Stimulated activated CD8-positive, alpha-beta memory T cell treated with anti-CD3 and anti-CD28 coated beads, Interleukin-4, amount 100 ng/mL, for 4 hours (primary cell): Measurements from ENCODE around the gene CORO1C.
"Not testable (repeated sequence)": the region's sequence is repeated elsewhere in the genome, so short reads cannot be mapped to it uniquely, and the experiment has no call there.

Experiments
- DNase-seq, 2 donors: peaks; one replicate each; pipeline ENCODE4 v3.0.0-alpha.2; 2020; ENCODE audit warnings: low read depth in 2 of 2, low spot score in 1 of 2

CORO1C gene

DNA sequence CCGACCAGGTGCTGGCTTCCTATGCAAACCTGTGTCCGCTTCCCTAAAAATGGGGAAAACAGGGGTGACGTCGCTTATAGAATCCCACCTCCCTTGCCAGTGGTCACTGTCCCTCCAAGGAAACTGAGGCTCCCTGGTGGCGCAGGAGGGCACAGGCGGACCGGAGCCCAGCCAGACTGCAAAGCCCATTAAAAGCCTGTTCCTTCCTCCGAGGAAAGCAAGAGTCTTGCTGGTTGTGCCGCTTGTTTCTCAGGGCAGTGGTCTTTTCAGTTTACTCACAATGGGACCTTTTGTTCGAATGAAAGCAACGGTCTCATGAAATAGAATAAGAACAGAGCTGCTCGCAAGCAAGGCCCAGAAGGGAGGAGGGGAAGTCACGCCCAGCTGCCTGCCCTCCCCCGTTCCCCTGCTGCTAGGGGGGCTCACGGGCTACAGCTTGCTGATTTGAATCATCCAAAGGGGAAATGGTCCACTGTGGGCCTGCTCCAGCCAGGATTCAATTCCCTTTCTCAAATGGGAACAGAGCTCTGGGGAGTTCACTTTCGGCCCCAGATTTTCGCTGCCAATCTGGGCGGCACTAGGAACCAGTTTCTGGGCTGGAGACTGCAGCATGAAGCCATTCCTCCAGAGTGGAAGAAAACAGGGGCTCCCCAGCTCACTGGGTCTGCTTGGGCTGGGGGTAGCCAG, 93.0 kb downstream of the CORO1C start:
- no peak for DNase-seq

DNA sequence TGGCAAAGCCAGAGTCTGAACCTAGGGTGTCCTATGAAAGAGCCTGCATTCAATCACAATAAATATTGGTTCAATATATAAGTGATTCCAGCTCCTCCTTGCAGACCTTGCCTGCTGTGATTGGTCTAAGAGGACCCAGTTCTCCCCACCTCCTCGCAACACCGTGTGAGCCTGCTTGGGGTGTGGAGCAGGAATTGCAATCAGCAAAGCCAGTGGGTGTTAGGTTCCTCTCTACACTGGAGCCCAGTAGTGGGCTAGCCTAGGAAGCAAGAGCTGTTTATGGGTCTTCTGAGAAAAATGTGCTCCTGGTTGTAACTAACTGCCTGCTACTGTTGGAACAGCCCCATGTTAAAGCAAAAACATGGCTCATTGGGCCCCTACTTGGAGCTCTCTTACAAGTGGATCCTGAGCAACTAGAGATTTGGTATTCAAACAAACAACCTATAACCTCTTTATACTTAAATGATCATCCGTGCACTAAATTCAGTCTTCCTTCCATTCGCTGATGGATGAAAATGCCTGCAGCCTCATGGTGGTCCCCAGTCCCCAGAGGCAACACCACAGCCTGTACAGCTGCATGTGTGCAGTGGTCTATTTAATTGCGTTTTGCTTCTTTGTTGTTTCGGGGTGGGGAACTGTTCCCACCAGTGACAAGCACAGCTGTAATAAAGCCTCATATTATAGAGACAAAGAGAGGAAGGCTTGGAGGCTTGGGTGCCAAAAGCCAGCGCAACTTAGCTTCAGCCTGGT, 93.9 kb downstream of the CORO1C start:
- no peak for DNase-seq

DNA sequence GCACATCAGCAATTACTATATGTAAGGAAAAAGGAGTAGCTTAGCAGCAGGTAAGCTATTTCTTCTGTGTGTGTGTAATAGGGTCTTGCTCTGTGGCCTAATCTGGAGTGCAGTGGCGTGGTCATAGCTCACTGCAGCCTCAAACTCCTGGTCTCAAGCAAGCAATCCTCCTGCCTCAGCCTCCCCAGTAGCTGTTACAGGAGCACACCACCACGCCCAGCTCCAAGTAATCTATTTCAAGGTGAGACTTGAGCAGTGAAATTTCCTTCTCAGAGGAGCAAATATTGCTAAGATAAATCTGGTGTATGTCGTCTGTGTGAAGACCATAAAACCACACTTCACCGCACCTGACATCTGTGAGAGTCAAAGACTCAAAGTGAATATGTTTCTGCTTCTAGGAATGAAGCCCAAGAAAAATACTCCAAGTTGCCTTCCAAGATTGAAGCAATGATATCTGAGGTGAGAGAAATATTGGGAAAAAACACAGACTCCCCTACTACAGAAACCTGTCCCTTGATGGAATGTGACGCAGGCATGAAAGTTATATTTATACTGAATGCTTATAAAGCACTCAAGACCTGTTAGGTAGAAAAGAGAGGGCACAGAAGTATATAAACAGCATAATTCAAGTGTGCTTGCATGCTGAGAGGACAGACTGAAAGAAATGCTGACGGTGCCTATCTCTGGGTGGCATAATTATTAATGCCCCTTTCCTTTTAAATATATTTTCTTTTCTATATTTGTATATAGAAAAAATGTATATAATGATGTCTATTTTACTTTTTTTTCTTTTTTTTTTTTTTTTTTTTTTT, 95.1 kb downstream of the CORO1C start:
- no peak for DNase-seq

DNA sequence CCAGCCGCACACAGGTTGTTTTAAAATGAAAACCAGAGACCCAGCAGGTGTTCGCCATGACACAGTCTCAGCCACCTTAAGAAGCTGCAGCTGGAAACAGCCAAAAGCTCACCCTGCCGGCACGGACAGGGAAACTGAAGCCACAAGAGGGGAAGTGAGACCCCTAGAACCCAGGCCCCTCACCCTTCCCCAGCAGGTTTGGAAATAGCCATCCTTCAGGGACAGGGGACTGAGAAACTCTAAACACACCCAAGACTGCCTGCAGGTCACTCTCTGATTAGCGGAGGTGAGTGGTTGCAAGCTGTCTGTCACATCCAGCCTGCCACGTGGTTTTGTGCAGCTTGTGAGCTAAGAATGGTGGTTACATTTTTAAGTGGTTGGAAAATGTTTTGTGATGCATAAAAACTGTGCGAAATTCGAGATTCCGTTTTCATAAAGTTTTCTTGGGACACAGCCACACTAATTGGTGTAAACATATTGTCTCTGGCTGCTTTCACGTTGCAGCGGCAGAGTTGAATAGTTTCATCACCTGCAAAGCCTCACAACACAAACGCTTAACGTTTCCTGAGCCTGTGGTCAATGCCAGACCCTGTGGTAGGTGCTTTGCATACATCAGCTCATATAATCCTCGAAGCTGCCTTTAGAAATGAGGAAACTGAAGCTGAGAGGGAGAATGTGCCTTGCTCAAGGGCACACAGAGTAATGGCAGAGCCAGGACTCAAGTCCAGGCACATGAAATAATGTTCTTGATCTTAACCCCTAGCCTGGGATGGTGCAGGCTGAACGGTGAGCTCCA, 95.9 kb downstream of the CORO1C start:
- DNase-seq, result no peak

DNA sequence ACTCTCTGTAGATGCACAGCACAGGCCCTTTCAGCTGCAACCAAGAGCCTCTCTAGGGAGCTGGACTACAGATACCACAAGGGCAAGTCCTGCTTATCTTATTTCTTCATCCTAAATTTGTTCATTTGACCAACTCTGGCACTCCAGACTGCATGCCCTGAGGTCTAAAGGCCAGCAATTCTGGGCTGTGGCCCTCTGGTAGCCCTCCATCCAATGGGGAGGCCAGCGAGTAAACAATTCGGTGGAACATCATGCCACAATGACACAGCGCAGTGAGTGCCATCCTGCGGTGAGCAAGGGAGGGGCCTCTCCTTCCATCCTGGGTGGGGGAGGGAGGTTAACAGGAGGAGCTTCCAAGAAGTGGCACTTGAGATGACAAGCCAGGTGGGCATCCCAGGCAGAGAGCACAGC, 97.0 kb downstream of the CORO1C start:
- DNase-seq, result no peak

DNA sequence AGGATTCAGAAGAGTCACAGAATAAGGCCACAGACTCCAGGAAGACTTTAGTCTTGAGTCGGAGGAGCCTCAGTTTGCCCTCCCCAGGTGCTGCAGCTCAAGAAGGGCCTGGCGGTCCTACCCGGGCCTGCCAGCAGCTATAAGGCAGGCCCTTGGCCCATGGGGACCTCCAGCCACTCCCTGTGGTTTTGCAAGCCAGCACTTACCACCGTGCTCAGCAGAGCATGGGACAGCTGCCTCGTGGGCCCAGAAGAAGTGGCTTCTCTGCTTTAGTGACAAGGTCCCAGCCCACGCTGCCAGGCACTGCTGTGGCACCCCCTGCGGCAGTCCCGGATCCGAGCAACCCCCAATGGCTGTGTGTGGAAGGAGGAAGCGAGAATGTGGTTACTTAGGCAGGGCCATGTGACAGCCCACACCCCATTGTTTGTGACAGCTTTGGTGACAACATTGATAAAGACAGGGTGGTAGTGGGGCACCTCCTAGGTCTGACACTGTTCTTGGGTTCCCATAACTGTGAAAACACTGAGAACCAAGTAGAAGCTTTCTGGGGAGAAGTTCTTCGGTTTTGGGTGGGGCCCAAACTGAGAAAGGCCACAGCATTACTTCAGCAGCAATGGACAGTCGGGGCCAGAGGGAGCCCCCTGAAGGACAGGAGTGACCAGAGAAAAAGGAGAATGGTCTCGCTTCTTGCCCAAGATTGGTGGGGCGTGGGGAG, 97.6 kb downstream of the CORO1C start, which contains the start of gene SELPLG:
Gene SELPLG, minus strand, starts transcription at position 361 of the 715 bp plus-strand sequence. CDS start 9,587 bp downstream, outside the sequence.
- peak; percentile 63 to 81 for DNase-seq

DNA sequence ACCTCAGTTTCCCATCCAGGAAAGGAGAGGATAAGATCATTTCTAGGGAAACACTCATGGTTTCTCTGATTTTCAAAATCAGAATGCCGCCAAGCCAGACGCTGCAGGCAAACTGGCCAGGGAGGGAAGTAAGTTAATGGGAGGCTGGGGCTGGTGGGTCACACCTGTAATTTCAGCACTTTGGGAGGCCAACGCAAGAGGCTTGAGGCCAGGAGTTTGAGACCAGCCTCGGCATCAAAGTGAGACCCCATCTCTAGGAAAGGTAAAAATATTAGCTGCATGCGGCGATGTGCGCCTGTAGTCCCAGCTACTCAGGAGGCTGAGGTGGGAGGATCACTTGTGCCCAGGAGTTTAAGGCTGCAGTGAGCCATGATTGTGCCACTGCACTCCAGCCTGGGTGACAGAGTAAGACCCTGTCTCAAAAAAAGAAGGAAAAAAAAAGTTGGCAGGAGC, 98.2 kb downstream of the CORO1C start:
- no peak for DNase-seq

DNA sequence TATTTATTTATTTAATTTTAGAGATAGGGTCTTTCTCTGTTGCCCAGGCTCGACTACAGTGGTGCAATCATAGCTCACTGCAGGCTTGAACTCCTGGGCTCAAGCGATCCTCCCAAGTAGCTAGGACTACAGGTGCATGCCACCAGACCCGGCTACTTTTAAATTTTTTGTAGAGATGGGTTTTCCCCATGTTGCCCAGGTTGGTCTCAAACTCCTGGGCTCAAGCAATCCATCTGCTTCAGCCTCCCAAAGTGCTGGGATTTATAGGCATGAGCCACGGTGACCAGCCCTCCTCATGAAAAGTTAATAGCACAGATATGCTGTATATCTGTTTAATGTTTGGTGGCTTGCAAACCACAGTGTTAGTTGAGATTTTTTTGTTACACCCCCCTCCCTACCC, 100.1 kb downstream of the CORO1C start:
- not testable (repeated sequence) for DNase-seq

DNA sequence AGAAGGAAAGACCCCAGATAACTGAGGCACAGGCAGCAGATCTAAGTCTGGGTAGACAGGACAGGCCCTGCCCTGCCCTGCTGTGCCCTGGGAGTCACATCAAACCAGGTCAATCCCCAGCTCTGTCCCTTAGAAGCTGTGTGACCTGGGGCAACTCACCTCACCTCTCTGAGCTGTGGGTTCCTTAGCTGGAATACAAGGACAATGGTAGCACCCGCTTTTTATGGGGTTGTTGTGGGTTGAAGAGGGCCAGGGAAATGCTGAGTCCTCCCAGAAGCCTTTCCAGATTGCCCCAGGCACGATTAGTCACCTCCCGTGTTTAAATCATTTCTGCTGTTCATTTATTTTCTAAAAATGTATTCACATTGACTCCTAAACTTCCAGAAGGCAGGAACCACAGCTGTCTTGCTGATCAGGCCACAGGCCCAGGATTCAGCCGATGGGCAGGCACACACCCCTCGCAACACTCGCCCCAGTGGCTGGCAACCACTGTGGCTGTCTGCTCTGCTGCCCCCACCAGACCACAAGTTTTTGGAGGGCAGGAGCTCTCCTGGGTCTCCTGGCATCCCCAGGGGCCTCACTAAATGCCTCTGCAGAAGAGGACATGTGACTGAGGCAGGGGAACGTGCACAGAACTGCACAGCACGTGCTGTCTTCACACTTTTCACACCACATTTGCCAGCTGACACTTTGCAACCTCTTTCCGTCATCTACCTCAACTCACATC, 100.7 kb downstream of the CORO1C start:
- no peak for DNase-seq

DNA sequence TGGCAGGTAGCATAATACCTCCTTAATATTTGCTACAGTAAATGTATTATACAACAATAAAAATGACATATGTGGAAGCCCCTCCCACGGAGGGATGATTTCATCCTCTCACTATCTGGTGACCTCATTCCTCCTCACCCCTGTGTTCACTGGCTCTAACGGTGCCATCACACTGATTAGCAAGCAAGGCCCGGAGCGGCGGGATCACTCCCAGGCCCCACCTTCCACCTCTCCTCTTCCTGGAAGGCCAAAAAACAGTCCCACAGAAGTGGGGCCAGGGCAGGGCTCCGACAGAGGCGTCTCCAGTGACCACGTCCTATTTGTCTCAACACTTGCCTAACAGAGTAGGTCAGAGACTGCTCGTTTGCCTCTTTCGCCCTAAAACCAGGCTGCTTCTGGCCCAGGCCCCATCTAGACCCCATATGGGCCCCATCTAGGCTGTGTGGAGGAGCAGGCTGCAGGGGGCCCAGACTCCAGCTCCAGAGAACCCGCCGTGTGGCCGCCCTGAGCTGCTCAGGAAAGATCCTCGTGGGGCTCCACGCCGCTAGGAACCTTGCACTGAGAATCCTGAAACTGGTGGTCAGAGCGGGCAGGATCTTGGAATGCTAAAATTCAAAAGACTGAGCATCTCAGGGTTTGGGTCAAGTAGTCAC, 101.4 kb downstream of the CORO1C start:
- no peak for DNase-seq

DNA sequence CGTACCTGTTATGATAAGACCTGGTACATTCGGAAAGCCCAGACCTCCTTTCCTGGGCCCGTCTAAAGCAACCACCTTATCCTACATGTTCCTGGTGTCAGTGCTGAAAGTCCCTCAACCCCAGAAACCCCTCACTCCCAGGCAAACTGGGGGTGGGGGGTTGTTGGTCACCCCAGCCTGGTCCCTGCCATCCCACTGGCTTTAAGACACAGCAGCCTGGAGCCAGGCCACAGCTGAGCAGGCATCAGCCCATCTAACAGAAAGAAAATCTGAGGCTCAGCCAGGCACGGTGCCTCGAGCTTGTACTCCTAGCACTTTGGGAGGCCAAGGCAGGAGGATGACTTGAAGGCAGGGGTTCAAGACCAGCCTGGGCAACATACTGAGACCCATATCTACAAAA, 102.2 kb downstream of the CORO1C start:
- no peak for DNase-seq

DNA sequence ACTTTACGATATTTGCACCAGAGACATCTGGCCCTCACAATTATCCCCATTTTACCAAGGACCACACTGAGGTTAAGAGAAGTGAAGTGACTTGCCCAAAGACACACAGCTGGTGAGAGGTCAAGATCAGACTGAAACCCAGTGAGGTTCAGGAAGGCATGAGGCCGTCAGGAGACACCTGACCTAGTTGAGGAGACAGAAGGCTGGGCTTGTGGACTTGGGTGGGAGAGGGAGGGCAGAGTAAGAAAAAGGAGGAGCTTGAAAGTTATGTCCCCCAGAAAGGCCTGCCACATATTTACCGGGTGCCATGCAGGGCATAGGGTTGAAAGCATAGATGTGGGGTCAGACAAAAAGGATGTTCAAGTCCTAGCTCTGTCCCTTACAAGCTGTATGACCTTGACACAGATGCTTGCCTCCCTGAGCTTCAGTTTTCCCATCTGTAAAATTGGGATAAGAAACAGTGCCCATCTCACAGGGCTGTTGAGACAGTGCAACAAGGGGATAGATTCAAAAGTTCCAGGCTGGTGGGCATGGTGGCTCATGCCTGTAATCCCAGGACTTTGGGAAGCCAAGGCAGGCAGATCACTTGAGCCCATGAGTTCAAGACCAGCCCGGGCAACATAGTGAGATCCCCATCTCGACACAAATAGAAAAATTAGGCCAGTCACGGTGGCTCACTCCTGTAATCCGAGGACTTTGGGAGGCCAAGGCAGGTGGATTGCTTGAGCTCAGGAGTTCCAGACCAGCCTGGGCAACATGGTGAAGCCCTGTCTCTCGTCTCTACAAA, 104.0 kb downstream of the CORO1C start:
- no peak for DNase-seq

DNA sequence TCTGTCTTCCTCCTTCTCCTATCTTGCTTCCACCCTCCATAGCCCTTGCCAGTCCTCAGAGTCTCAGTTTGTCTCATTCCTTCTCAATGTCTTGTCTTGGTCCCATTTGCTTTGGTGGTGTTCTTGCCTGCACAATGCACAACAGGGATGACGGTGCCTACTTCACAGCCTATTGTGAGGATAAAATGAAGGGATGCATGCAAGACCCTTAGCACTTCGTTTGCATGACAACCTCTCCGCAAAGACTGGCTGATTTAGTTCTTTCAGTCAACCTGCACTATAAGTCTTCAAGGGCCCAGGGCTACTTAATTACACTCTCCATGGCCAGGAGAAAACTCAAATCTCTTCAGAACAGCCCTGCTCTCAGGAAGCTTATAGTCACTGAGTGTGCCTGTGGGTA, 106.1 kb downstream of the CORO1C start:
- no peak for DNase-seq

DNA sequence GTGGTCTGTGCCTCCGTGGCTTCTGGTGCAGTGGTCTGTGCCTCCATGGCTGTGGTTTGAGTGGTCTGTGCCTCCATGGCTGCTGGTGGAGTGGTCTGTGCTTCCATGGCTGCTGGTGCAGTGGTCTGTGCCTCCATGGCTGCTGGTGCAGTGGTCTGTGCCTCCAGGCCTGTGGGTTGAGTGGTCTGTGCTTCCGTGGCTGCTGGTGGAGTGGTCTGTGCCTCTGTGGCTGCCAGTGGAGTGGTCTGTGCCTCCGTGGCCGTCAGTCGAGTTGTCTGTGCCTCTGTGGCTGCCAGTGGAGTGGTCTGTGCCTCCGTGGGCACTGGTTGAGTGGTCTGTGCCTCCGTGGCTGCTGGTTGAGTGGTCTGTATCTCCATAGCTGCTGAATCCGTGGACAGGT, 107.7 kb downstream of the CORO1C start:
- DNase-seq, result no peak

DNA sequence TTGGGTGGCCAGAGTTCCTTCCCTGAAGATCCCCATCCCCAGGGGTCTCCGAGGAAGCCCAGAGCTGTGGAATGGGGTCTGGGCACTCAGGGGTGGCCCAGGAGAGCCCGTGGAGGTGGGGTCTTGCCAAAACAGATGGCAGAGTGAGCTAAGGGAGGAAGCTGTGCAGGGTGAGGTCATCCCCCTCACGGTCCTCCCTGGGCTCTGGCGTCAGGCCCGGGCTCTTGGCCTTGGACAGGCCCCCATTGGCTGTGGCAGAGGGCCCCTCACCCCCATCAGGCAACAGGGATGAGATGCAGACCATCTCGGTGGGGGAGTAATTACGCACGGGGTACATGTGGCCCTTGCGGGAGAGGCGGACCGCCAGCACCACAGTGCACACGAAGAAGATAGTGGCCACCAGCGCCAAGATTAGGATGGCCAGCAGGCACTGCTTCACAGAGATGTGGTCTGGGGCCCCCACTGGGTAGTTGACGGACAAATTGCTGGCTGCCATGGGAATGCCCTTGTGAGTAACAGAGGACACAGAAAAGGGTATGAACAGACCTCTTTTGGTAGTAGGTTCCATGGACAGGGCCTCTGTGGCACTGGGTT, 108.3 kb downstream of the CORO1C start:
- no peak for DNase-seq

DNA sequence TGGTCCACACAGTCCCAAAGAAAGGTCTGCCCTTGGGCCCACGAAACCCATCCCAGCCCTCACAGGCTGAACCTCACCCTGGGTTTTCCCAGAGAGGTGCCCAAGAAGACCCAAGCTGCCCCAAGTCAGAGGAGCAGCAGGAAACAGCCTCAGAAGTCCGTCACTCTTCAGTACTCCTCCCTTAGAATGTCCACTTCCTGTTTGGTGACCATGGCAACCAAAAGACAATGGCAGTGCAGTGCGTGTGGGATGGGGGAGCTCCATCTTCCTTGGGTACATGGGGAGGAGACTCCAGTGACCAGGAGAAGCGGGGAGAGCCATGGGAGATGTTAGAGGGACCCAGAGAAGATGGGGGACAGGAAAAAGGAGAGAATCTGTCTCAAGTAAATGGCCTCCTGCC, 108.9 kb downstream of the CORO1C start:
- no peak for DNase-seq

DNA sequence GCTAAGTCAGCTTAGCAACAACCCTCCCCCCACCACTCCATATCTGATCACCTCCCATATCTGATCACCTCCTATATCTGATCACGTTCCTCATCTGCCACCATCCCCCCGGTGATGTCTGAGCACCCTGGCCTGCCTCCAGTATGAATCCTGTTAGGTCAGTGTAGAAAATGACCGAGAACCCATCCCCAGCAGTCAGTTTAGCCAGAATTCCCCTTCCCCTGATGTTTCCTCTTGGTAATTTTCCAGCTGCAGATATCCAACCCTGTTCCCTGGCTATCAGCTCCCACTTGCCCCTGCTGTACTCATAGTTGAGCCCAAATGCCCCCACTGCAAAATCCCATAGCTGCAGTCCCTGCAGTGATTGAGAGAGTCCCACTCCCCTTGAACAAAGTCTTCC, 110.2 kb downstream of the CORO1C start:
- no peak for DNase-seq
